ENCODE results near the gene MRRF.

The MRRF gene

DNA sequence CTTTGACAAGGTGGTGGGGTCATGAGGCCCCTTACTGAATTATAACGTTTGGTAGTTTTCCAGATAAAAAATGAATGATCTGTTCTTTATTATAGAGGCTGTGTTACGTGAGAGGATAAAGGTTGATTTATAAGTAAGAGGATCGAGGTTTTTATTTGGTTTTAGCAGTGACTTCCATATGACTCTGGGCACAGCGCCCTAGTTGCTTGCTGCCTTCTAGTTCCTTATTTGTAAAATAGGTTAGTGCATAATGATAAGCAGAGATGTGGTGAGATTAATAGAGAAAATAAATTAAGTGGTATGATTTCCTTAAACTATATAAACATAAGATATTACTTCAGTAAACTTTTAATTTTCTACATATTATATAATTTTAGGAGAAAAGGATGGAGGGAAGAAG, 29.8 kb downstream of the MRRF start:
- ATAC-seq (ENCODE audit: low read depth) (no peak), DNase-seq (ENCODE audit: low spot score) (no peak)
- no peak overlapping the region for H3K27ac ChIP-seq (ENCODE audit: poor library complexity, severe bottlenecking)
- no peak overlapping the region for H3K4me3 ChIP-seq (ENCODE audit: severe bottlenecking)
- no peaks in the 10 kb centered on the region for H3K9me3 ChIP-seq (ENCODE audit: severe bottlenecking)
- TF ChIP-seq, protein P1, sequence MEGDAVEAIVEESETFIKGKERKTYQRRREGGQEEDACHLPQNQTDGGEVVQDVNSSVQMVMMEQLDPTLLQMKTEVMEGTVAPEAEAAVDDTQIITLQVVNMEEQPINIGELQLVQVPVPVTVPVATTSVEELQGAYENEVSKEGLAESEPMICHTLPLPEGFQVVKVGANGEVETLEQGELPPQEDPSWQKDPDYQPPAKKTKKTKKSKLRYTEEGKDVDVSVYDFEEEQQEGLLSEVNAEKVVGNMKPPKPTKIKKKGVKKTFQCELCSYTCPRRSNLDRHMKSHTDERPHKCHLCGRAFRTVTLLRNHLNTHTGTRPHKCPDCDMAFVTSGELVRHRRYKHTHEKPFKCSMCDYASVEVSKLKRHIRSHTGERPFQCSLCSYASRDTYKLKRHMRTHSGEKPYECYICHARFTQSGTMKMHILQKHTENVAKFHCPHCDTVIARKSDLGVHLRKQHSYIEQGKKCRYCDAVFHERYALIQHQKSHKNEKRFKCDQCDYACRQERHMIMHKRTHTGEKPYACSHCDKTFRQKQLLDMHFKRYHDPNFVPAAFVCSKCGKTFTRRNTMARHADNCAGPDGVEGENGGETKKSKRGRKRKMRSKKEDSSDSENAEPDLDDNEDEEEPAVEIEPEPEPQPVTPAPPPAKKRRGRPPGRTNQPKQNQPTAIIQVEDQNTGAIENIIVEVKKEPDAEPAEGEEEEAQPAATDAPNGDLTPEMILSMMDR (IDR thresholded peaks at IDR 0.05; ENCODE audit: poor library complexity, severe bottlenecking): no peak
- H3K27me3 ChIP-seq (ENCODE audit: insufficient read depth, poor library complexity, severe bottlenecking): no peaks in the 10 kb centered on the region
- H3K36me3 ChIP-seq (ENCODE audit: low read depth): peaks cover 62% of the 10 kb centered on the region
- H3K4me1 ChIP-seq (ENCODE audit: insufficient read depth, poor library complexity, severe bottlenecking): no peaks in the 10 kb centered on the region

DNA sequence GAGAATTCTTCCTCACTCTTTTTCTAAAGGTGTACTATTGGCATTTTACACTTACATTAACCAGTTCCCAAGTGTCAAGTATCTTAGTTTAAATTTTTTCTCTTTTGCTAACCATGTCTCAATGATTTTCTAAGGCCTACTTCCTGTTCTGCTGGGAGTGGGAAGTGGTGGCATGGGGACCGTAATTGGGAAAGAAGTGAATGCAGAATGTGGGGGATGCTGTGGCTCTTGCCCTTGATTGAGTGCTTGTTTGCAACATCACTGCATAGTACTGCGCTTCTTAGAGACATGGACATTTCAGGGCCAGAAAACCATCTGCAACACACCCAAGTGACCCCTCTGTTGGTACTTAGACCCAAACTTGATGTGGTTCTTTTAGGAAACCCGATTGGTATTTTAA, 32.8 kb downstream of the MRRF start:
- Histone ChIP-seq H3K4me3 (ENCODE audit: severe bottlenecking) (no peak overlapping the region), H3K9me3 (ENCODE audit: severe bottlenecking) (no peaks in the 10 kb centered on the region), H3K27ac (ENCODE audit: poor library complexity, severe bottlenecking) (no peak overlapping the region), H3K4me1 (ENCODE audit: insufficient read depth, poor library complexity, severe bottlenecking) (peaks cover 4% of the 10 kb centered on the region), H3K36me3 (ENCODE audit: low read depth) (peaks cover 47% of the 10 kb centered on the region), H3K27me3 (ENCODE audit: insufficient read depth, poor library complexity, severe bottlenecking) (no peaks in the 10 kb centered on the region)
- DNase-seq (ENCODE audit: low spot score) (no peak), ATAC-seq (ENCODE audit: low read depth) (no peak)
- TF ChIP-seq, protein P1 (IDR thresholded peaks at IDR 0.05; ENCODE audit: poor library complexity, severe bottlenecking): no peak

DNA sequence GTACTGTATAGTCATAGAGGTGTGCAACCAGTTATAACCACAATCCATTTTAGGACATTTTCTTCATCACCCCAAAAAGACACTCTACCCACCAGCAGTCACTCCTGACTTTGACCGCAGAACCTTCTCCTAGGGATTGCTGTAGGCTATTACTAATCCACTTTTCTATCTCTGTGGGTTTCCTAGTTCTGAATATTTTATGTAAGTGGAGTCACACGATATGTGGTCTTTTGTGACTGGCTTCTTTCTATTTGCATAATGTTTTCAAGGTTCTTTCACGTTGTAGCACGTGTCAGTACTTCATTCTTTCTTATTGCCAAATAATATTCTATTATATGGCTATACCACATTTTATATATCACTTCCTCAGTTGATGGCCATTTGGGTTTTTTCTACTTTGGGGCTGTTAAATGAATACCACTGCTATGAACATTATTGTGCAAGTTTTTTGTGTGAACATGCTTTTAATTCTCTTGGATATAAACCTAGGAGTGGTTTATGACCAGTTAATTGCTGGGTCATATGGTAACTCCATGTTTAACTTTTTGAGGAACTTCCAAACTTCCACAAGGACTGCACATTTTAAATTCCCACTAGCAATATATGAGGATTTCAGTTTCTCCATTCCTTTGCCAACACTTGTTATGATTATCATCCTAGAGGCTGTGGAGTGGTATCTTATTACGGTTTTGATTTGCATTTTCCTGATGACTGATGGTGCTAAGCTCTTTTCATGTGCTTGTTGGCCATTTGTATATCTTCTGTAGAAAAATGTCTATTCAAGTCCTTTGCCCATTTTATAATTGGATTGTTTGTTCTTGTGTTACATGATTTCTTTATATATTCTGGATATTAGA, 37.8 kb downstream of the MRRF start:
- Histone ChIP-seq H3K4me3 (ENCODE audit: severe bottlenecking) (no peak overlapping the region), H3K36me3 (ENCODE audit: low read depth) (peaks cover 48% of the 10 kb centered on the region), H3K27me3 (ENCODE audit: insufficient read depth, poor library complexity, severe bottlenecking) (no peaks in the 10 kb centered on the region), H3K9me3 (ENCODE audit: severe bottlenecking) (no peaks in the 10 kb centered on the region), H3K27ac (ENCODE audit: poor library complexity, severe bottlenecking) (peak overlapping the region; percentile 81), H3K4me1 (ENCODE audit: insufficient read depth, poor library complexity, severe bottlenecking) (peaks cover 20% of the 10 kb centered on the region)
- DNase-seq (ENCODE audit: low spot score) (no peak), ATAC-seq (ENCODE audit: low read depth) (no peak)
- TF ChIP-seq, protein P1 (IDR thresholded peaks at IDR 0.05; ENCODE audit: poor library complexity, severe bottlenecking): no peak

DNA sequence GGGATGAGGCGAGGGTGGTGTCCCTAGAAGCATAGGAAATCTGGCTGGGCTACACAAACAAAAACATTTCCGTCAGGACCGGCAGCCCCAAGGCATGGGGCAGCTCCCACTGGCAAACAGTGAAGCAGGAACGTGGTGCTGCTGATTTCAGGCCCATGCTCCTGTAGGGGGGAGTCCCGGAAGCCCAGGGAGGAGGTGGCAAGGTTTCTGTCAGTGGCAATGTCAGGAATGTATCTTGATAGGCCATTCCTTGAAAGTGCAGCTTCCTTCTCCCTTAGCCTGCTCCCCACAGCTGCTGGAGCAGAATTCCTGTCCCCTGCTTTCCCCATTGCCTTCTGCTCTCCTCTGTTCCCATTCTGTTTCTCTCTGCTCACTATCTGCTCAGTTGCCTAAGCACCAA, 42.4 kb downstream of the MRRF start:
- H3K4me1 ChIP-seq (ENCODE audit: insufficient read depth, poor library complexity, severe bottlenecking): peaks cover 20% of the 10 kb centered on the region
- TF ChIP-seq, protein P1 (IDR thresholded peaks at IDR 0.05; ENCODE audit: poor library complexity, severe bottlenecking): no peak
- ATAC-seq (ENCODE audit: low read depth) (no peak), DNase-seq (ENCODE audit: low spot score) (no peak)
- peaks cover 71% of the 10 kb centered on the region for H3K36me3 ChIP-seq (ENCODE audit: low read depth)
- no peaks in the 10 kb centered on the region for H3K9me3 ChIP-seq (ENCODE audit: severe bottlenecking)
- no peak overlapping the region for H3K27ac ChIP-seq (ENCODE audit: poor library complexity, severe bottlenecking)
- no peak overlapping the region for H3K4me3 ChIP-seq (ENCODE audit: severe bottlenecking)
- H3K27me3 ChIP-seq (ENCODE audit: insufficient read depth, poor library complexity, severe bottlenecking): no peaks in the 10 kb centered on the region

DNA sequence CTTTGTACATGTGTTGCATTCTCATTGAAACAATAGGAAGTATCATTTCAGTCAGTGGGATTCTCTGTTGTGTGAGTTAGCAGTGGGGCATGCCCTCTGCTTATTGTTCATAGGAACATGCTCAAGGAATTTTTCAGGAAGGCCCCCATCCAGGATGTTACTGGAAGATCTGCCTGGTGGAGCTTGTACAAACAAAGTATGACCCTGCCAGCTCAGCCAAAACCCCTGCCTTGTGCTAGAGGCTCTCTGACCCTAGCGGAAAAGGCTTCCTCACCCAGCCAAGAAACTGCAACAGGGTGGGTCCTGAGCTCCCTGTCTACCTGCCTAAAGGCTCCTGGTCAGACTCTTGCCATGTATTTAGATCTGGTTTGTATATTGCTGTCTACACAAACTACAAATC, 43.2 kb downstream of the MRRF start:
- DNase-seq (ENCODE audit: low spot score): no peak
- H3K4me1 ChIP-seq (ENCODE audit: insufficient read depth, poor library complexity, severe bottlenecking): peaks cover 12% of the 10 kb centered on the region

More for the DNA sequence above, 43.2 kb downstream of the MRRF start:
- Histone ChIP-seq H3K9me3 (ENCODE audit: severe bottlenecking) (no peaks in the 10 kb centered on the region), H3K27me3 (ENCODE audit: insufficient read depth, poor library complexity, severe bottlenecking) (no peaks in the 10 kb centered on the region), H3K27ac (ENCODE audit: poor library complexity, severe bottlenecking) (no peak overlapping the region), H3K4me3 (ENCODE audit: severe bottlenecking) (no peak overlapping the region), H3K36me3 (ENCODE audit: low read depth) (peaks cover 71% of the 10 kb centered on the region)
- ATAC-seq (ENCODE audit: low read depth): no peak
- TF ChIP-seq, protein P1 (IDR thresholded peaks at IDR 0.05; ENCODE audit: poor library complexity, severe bottlenecking): no peak

Data from RWPE2 (cell line).